SK-N-SH (cell line): Measurements from ENCODE around the gene NDUFS7.

Source experiments
- CTCF ChIP-seq: fragments of 200-600 bp; sonication (generic); IDR thresholded peaks from 2 replicates; pipeline ENCODE4 v1.6.1; 2017; ENCODE audit warnings: antibody characterized with exemption, mild to moderate bottlenecking, moderate library complexity
- FOXJ3 ChIP-seq: sonication (generic); formaldehyde crosslinking; IDR thresholded peaks from 2 replicates; pipeline ENCODE4 v1.5.1; 2020; ENCODE audit warnings: mild to moderate bottlenecking, missing genetic modification reagents
- SMC3 ChIP-seq: IDR thresholded peaks from 2 replicates; pipeline ENCODE4 v1.6.1; 2012; ENCODE audit warnings: low read depth, low read length, improper control_type of control experiment
- YY1 ChIP-seq: IDR thresholded peaks from 2 replicates; pipeline ENCODE4 v1.4.0; 2012; ENCODE audit warnings: low read depth, mild to moderate bottlenecking

GRCh38 chr19:1434577-1435060, 50.9 kb downstream of the NDUFS7 start:
- no peak for TF ChIP-seq SMC3
- no peak for TF ChIP-seq FOXJ3 (CRISPR knock-in tag)
- no peak for TF ChIP-seq CTCF
- no peak for TF ChIP-seq YY1
